AG08396 (cell line): ENCODE results near the gene MCTP2.

Experiments
- DNase-seq: peaks from one replicate; pipeline ENCODE4 v3.0.0; 2012; ENCODE audit warnings: low spot score, mixed read lengths

MCTP2 gene

DNA sequence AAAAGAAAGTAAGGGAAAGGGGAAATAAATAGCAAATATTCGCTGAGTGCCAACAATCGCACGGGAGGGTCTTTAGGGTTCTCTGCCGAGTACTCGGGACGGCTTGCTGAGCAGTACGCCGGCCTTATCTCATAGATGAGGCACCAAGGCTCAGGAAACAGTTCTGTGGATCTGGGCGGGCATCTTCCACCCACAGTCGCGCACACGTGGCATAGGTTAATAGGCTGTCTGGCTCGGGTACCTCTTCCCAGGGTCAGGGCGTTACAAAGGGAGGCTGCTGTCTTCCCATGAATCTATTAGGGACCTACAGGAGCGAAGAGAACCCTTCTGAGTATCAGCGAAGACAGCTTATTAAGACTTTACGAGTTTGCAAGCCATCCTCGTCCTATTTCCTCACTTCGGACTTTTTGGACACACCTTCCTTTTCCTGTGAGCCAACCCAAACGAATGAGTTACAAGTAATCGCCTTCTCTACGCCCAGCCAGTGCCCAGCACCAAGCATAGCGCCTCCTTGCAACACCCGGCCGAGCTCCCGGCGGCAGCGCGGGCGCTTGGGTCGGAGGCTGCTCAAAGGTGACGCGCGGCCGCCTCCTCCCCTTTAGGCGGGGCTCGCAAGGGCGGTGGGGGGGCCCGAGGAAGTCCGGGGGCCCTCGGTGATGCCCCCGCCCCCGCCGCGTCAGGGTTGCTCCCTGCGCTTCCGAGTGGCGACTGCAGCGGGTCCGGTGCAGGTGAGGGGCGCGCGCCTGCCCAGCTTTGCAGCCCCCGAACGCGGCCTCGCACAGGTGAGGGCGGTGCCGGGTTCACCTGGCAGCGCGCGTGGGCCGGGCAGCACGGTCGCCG is at the start of gene MCTP2:
TSS of gene MCTP2 (plus strand) at position 679 of the 840 bp plus-strand sequence. CDS start 66,705 bp downstream, outside the sequence.
- DNase-seq = peak; percentile 82

DNA sequence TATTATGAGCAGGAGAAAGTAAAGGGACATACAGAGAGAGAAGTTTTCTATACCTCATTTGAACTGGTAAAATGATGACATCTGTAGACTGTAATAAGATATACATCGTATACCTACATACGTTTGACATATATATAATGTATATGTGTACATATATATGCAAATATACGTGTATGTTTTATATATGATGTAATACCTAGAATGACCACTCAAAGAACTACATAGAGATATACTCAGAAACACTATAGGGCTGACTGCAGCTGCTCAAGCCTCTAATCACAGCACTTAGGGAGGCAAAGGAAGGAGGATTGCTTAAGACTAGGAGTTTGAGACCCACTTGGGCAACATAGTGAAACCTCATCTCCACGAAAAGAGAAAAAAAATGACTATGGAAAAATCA is 48.5 kb upstream of the MCTP2 start:
- no peak for DNase-seq

GRCh38 chr15:94185547-94186236 is 45.7 kb upstream of the MCTP2 start:
- no peak for DNase-seq

- DNase-seq = no peak
Observed at GRCh38 chr15:94186770-94187331, 44.5 kb upstream of the MCTP2 start.

DNA sequence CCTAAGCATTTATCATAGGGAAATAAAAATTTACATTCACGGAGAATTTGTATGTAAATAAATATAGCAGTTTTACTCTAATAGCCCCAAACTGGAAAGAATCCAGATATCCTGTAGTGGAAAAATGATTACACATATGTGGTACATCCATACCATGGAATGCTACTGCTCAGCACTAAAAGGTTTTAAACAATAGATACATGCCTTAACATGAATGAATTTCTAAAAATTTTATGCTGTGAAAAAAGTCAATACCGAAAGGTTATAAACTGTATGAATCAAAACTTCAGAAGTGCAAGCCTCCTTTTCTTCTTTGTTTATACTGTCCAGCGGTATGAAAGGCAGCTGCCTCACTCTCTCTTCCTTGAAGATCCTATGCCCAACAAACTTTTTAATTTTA is 37.5 kb upstream of the MCTP2 start:
- no peak for DNase-seq

GRCh38 chr15:94196531-94196930 is 34.8 kb upstream of the MCTP2 start:
- peak; percentile 13 for DNase-seq

DNA sequence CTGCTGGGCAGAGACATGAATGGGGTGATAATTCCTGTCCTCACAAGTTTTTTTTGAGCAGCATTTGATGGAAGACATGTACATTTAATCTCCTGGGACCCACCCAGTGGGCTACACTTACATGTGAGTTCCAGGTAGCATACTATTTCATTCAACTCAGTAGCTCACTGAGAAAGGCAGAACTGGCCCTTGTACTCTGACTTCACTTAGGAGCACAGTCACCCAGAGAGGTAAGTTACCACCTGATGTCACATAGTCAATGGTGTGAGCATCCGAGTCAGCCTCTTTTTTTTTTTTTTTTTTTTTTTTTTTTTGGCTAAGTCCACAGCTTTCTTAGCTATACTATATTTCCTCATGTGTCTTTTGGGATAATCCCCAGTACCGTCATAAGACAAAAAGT is 32.7 kb upstream of the MCTP2 start:
- no peak for DNase-seq

DNA sequence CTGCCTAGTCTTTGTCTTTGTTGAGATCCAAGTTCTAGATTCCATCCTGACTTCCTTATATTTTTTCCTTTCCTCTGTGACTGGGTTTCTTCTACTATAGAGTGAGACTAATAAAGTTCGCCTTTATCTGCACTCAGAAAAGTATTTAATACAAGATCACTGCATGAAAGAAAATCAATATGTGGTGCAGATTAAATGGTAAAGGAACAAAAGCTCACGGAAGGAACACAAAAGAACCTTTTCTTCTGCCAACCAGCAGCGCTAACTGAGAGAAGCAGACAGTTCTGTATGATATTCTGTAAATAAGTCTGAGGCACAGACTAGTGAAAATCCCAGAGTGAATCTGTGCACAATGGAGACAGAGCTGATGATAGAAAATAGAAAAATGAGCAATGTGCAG is 31.6 kb upstream of the MCTP2 start:
- DNase-seq = no peak

- DNase-seq = no peak
Observed at GRCh38 chr15:94203306-94203705, 28.1 kb upstream of the MCTP2 start.

GRCh38 chr15:94205366-94205765 is 26.0 kb upstream of the MCTP2 start:
- no peak for DNase-seq

DNA sequence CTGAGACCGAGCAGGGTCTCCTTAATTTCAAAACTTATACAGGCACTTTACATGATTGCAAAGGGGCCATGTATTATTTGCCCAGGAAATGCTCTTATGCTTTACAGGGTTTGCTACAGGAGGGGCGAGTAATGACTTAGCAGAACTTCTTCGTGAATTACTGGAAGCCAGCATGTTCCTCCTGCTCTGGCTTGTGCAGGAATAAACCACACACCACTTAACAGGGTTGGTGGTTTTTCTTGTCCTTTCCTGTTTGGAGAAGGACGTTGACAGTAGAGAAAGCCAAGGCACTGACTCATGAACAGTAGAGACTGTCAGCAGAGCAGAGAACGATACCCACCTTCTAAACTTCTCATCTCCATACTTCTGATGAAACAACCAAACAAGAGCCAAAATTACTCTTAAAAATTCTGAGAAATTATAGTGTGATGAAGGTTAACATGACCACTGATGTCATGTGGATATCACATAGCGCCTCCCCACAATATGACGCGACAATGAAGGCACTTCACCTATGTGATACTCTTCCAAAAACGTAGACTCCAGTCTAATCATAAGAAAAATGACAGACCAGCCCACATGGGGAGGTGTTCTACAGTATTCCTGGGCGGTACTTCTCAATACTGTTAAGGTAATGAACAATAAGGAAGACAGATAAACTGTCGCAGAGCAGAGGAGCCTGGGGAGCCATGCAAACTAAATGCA is 24.7 kb upstream of the MCTP2 start:
- peak; percentile 64 for DNase-seq

- DNase-seq = no peak
Observed at GRCh38 chr15:94212291-94212690, 19.1 kb upstream of the MCTP2 start.

DNA sequence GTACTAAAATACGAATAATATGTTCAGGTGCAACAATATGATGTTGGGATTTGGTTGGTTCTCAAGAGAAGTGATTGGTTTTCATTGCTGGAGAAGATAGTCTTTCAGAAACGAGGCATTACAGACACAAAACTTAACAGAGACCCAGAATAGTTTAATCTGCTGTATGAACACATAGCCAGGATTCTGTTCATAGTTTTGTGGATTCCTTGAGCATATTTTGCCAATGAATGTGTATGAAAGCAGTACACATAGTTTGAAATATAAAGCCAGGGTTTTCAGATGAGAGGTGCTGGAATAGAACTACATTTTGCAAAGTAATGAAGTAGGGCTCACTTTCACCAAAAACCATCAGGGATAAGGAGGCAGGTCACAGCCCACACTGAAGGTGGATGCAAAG is 5.7 kb upstream of the MCTP2 start:
- DNase-seq = peak; percentile 17

- no peak for DNase-seq
Observed at GRCh38 chr15:94228611-94229010, 2.8 kb upstream of the MCTP2 start.

DNA sequence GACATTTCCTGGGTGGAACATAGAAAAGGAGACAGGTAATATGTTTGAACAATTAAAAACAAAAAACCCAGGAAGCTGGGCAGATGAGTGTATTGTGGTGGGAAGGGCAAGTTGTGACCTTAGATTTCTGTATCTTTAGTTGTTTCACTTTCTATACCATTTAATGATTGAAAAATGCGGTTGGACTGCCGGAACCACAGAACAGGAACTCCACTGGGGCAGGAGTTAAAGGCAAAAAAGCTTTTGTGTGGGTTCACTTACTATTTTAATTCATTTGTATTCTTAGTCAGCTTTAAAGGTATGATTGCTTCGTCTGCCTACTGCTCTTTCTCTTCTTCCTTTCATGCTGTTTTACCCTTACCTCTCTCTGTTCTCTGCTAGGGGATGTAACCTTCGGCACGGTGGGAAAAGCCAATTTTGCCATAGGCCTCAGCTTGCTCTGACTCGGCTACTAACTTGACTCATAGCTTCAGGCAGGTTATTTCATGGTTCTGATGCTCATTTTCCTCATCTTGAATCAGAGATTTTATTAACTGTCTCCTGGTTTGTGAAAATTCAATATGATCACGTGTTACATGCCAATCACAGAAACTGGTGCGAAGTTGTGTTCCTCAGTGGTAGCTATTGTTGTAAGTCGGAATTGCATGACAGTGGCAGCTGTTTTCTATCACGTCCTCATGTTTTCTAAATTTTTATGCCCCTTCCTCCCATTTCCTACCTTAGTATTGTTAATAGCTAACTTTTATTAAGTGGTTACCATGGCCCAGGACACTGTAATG is 1.6 kb upstream of the MCTP2 start:
- DNase-seq = no peak

DNA sequence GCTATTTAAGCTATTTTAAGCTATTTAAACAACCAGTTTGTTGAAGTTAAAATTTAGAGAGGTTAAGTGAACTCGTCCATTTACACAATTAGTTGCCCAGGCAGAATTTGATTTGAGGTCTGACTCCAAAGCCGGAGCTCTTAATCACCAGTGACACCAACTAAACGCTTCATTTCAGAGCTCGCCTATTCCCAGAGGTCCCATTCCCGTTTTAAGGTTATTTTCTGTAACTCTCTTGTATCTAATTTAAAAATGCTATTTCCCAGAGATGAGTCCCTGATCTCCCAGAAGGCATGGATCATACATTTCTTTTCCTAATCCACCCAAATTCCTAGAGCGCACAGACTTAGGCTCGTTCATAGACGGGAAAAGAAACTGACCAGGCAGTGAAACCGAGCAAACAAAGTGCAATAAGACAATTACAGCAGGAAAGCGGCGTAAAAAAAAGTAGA is 904 bp upstream of the MCTP2 start:
- DNase-seq = no peak

DNA sequence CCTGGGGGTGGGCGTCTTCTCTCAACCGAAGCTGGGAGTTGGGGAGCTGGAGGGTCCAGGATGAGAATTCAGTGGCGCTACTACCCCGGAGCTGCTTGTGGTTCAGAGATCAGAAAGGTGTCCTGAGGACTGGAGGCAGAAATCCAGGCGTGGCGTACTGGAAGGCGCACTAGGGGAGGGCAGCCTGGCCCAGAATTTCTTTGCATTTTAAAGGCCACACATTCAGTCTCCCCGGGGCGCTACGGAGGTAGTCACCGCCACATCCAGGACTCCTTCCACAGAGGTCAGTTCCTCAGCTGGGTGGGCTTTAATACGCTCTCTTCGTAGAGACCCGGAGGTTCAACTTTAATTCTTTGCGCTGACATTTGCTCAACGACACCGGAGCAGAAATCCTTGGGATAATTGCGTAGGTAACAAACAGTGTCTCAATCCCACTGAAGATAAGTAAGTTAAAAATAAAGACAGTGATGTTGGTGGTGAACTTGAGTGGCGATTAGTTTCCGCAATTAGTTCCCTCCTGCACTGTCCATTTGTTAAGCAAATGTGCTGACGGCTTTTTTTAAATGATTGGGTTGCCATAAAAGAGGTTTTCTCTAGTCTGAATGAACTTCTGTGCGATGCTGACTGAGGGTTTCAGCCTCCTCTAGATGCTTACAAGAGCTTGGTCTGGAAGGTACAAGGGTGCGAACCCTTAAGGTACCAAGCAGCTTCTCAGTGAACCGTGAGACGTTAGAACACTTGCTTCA is 535 bp downstream of the MCTP2 start:
- peak; percentile 29 for DNase-seq

- DNase-seq = no peak
Observed at GRCh38 chr15:94233441-94233840, 2.1 kb downstream of the MCTP2 start.

DNA sequence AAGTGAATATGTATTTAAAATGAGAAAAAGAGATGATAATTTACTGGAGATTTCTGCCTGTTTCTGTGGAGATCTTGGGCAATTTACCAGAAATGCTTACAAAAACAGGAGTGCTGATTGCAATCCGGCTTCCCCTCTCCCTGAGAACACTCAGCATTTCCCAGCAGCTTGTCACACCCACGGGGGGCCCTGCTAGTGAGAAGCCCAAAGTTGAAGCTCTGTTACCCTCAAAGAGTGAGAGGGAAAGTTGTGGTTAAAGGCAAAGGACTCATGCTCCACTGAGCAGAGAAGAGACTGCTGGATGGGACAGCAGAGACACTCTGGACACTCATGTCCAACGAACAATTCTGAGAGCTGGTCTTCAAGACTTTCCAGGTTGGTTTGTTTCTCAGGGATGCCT is 2.9 kb downstream of the MCTP2 start:
- DNase-seq = no peak

DNA sequence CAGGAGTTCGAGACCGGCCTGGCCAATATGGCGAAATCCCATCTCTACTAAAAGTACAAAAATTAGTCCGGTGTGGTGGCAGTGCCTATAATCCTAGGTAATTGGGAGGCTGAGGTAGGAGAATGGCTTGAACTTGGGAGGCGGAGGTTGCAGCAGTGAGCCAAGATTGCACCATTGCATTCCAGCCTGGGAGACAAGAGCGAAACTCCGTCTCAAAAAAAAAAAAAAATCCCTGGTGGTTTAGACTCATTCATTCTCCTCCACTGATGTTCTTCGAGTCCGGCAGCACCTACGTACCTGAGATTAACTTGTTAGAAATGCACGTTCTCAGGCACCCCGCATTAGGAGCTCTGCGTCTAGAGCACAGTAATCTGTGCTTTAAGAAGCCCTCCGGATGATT is 3.7 kb downstream of the MCTP2 start:
- no peak for DNase-seq

DNA sequence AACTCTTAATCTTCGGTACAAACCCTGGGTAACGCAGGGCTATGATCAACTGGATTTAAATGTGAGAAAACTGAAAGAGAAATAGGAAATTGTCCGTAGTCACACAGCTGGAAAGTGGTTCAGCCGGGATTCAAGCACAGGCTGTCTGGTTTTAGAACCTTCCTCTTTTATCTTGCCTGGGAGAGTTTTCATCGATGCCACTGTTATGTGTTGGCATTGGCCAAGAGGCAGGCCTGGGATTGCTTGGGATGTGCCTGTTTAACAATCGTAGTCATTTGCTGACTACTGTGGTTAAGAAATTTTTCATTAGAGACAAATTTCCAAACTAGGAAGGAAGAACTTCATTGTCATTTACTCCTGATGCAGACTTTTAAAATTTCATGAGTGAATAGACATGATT is 4.3 kb downstream of the MCTP2 start:
- DNase-seq = no peak
